Forelimb muscle (tissue), 1 donor: Measurements from ENCODE around the gene BEX3. TPM values are rescaled to one million over a fixed set of nuclear protein-coding genes. Genes with fewer than 3 reads are reported as not detected.
"Not testable (repeated sequence)": the region's sequence is repeated elsewhere in the genome, so short reads cannot be mapped to it uniquely, and the experiment has no call there.

Experiments used
- DNase-seq: peaks from one replicate; pipeline ENCODE4 v3.0.0-alpha.2; 2013; ENCODE audit warnings: low read depth
- polyA plus RNA-seq: library from polyadenylated mRNA; unstranded; fragments of 120-200 nt; gene quantifications from one replicate; pipeline ENCODE4 v1.2.1, GENCODE V29; 2013; ENCODE audit not compliant: insufficient read length

Gene BEX3
- polyA plus RNA-seq, 1 donor, result 127 TPM

GRCh38 chrX:103382877-103383276, 6.5 kb downstream of the BEX3 start:
- no peak for DNase-seq

GRCh38 chrX:103384672-103385071, 8.3 kb downstream of the BEX3 start:
- DNase-seq, result no peak

- not testable (repeated sequence) for DNase-seq
These were observed 9.0 kb downstream of the BEX3 start for GRCh38 chrX:103385283-103385830.

DNA sequence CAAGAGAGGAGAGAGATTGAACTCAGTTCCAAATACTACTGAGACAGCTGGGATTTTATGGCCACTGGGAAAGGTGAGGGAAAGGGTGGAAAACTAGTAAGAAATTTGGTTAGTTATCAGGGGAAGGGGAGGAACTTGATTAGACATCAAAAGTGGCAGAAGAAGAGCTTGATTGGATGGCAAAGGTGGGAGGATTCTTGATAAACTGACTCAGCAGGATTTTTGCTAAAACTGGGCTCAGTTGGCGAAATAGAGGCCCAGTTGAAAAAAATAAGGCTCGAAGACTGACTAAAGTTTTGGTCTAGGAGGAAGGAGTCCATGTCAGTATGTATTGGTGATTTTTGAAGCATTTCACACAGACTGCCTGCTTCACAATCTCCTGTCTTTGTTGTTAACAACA, 10.0 kb downstream of the BEX3 start:
- DNase-seq, result no peak

GRCh38 chrX:103393487-103393886, 17.1 kb downstream of the BEX3 start:
- DNase-seq, result no peak

GRCh38 chrX:103396186-103396585, 19.8 kb downstream of the BEX3 start:
- DNase-seq, result no peak

DNA sequence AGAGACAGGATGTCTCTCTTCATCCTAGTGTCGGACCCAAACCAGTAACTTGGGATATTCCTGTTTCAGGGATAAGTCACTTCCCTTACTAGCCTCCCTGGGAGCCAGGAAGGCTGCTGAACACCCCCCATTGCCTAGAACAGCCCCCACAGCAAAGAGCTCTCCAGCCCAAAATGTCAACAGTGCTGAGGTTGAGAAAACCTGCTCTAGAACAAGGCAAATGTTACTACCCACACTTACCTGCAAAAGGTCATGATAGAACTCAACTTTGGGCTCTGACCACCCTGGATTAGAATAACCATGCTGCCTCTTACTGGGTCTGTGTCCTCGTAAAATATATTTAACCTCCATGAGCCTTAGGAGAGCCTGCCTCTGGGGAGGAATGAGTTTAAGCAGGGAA, 20.3 kb downstream of the BEX3 start:
- DNase-seq, result no peak

GRCh38 chrX:103397707-103398106, 21.4 kb downstream of the BEX3 start:
- DNase-seq, result no peak

GRCh38 chrX:103398421-103398864, 22.1 kb downstream of the BEX3 start:
- DNase-seq, result no peak

- DNase-seq, result no peak
These were observed 23.4 kb downstream of the BEX3 start for GRCh38 chrX:103399744-103400143.

DNA sequence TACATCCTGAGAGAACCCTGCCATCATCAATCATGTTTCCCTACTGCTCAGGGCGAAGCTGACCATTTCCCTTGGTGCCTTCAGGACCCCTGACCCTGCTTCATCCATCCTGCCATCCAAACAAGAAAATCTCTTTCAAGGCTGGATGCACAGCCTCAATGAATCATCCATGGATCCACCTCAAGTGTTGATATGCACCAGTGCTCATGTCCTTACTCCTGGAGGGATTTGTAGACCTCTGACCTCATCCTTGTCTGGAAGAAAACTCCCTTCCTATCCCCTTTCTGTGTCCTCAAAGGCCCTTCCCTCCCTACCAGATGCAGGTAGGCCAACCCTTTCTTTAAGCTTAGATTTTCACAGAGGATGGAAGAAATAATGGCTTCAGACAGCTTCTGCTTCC, 24.6 kb downstream of the BEX3 start:
- DNase-seq, result no peak

GRCh38 chrX:103404231-103405008, 28.1 kb downstream of the BEX3 start:
- peak; percentile 25 for DNase-seq

GRCh38 chrX:103405009-103405333, 28.6 kb downstream of the BEX3 start:
- no peak for DNase-seq

DNA sequence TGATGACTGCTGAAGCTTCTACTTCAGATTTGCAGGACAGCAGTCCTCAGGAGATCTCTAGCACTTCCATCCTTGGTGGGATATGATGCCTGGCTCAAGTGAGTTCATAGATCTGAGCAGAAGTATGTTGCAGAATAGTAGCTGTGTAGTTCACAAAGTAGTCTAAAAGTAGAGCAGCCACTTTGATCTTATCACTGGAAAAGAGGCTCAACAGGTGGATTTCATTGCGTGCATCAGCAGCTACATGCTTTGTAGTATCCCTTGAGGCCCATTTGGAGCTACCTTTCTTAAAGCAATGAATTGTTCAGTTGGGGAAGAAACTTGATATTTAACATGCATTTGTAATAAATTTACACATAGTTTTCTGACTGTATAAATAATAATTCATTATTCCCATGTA, 29.9 kb downstream of the BEX3 start:
- DNase-seq, result no peak

DNA sequence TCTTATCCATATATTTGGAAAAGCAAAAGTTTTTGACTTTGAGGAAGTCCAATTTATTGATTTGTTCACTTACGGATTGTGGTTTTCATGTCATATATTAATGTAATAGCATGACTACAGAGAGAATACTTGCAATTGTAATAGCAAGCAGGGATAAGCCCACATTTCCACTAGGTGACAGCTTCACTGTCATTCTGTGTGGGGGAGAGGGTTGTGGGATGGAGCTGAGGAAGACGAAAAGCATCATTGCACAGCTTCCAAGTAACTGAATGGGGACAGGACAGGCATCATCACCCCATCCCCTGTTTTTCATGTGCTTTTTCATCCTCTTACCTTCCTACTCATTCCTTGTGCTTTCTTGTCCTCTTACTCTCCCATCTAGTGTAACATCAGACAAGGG, 31.4 kb downstream of the BEX3 start:
- no peak for DNase-seq

DNA sequence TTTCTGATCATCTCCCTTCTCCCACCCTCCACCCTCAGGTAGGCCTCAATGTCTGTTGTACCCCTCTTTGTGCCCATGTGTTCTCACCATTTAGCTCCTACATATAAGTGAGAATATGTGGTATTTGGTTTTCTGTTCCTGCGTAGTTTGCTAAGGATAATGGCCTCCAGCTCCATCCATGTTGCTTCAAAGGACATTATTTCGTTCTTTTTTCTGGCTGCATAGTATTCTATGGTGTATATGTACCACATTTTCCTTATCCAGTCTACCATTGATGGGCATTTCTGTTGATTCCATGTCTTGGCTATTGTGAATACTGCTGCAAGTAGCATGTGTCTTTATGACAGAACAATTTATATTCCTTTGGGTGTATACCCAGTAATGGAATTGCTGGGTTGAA, 35.4 kb downstream of the BEX3 start:
- not testable (repeated sequence) for DNase-seq

DNA sequence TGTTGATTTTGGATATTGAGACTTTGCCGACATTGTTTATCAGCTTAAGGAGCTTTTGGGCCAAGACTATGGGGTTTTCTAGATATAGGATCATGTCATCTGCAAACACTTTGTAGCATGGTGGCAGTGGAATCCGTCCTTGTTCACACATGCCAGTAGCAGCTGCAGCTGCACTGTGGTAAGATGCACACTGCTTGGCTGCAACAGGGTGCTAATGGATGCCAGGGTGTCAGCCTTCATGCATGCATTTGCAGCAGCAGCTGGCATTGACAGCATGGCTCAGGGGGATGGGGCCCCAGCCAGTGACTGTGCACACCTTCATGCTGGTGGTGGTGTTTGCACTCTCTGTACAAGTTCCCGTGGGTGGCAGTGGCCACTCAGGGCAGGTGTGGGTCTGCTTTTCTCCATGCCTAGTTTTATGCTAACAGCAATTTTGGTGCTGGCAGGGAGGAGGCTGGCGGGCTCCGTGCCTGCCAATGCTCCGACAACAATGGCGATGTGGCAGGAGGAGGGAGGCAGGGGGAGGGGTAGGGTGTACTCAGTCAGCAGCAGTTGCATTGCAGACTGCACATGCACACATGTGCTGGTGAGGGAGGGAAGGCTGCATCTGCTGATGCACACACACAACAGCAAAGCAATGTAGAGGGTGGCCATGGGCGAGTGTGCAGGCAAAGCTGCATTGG, 37.5 kb downstream of the BEX3 start:
- no peak for DNase-seq

- no peak for DNase-seq
These were observed 38.2 kb downstream of the BEX3 start for GRCh38 chrX:103414561-103414960.

GRCh38 chrX:103415068-103415467, 38.7 kb downstream of the BEX3 start:
- no peak for DNase-seq

DNA sequence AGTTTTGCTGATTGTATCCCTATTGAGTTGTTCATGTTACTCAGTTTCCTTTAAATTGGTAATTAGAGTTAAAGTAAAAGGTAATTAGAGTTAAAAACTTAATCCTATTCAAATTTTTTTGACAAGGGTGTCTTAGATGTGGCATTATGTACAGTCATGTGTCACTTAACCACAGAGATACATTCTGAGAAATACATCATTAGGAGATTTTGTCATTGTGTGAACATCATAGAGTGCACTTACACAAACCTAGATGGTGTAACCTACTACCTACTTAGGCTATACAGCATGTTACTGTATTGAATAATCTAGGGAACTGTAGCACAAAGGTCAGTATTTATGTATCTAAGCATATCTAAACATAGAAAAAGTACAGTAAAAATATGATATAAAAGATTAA, 39.2 kb downstream of the BEX3 start:
- DNase-seq, result no peak

GRCh38 chrX:103417370-103417769, 41.0 kb downstream of the BEX3 start:
- DNase-seq, result no peak

DNA sequence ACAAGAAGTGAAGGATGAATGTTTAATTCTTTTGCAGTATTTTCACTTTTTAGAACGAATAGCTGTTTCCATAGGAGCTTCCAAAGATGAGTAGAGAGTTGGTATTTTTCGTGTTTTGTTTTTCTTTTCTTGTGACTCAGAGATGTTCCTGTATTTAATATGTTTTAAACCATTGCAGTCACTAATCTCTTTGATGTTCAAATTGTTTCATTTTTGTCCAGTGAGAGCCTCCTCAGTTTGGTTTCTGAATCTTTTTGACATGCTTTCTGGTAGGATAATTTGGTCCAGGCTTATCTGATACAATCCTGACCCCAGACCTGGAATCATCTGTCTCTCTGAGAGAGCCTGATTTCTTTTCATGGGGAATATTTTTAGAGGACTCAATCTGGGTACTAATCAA, 41.6 kb downstream of the BEX3 start:
- no peak for DNase-seq

GRCh38 chrX:103418811-103419340, 42.5 kb downstream of the BEX3 start:
- DNase-seq, result no peak
